Small intestine (tissue), 7 donors: Measurements from ENCODE around the gene UBE2G2. TPM values are rescaled to one million over a fixed set of nuclear protein-coding genes. Genes with fewer than 3 reads are reported as not detected.
A peak's percentile ranks its signal among the peaks of the same experiment; 100 is the strongest.

Source experiments
- DNase-seq, 2 donors: peaks; one replicate each; pipeline versions ENCODE4 v3.0.0 to v3.0.0-alpha.2; 2013
- FAIRE-seq: peaks from 2 replicates; lab custom pipeline; 2012; peaks lifted over from hg19 to GRCh38; lab: Jason Lieb, UNC
- H3K27ac ChIP-seq, 3 donors: one replicate each; pipeline ENCODE4 v1.5.1; 2013; ENCODE audit warnings: low read length in 2 of 3, mild to moderate bottlenecking in 2 of 3, control low read depth in 1 of 3, inconsistent platforms in 1 of 3, low read depth in 1 of 3, moderate library complexity in 1 of 3
- H3K27me3 ChIP-seq, 3 donors: one replicate each; pipeline ENCODE4 v1.6.1; 2013; ENCODE audit warnings: low read length in 3 of 3, inconsistent platforms in 1 of 3; ENCODE audit not compliant: control insufficient read depth in 3 of 3, insufficient read depth in 3 of 3
- H3K36me3 ChIP-seq, 3 donors: one replicate each; pipeline ENCODE4 v1.6.1; 2013; ENCODE audit warnings: low read length in 3 of 3, inconsistent platforms in 1 of 3, low read depth in 1 of 3, mild to moderate bottlenecking in 1 of 3, moderate library complexity in 1 of 3; ENCODE audit not compliant: control insufficient read depth in 3 of 3, insufficient read depth in 2 of 3
- H3K4me1 ChIP-seq, 3 donors: one replicate each; pipeline ENCODE4 v1.6.1; 2013; ENCODE audit warnings: low read length in 2 of 3, inconsistent platforms in 1 of 3, low read depth in 1 of 3, mild to moderate bottlenecking in 1 of 3, moderate library complexity in 1 of 3; ENCODE audit not compliant: control insufficient read depth in 3 of 3, insufficient read depth in 2 of 3
- H3K4me3 ChIP-seq, 3 donors: one replicate each; pipeline ENCODE4 v1.5.1; 2013; ENCODE audit warnings: low read length in 3 of 3, control low read depth in 1 of 3, inconsistent platforms in 1 of 3, low read depth in 1 of 3, mild to moderate bottlenecking in 1 of 3, moderate library complexity in 1 of 3
- H3K9me3 ChIP-seq, 2 donors: one replicate each; pipeline ENCODE4 v1.6.1; 2013; ENCODE audit warnings: low read depth in 1 of 2, low read length in 1 of 2; ENCODE audit not compliant: control insufficient read depth in 2 of 2, insufficient read depth in 1 of 2
- WGBS, 3 donors: extraction: QIAGEN DNeasy Blood & Tissue Kit; methylation state at CpG; one replicate each; pipeline ENCODE4 v1.1.7; 2013; 5-methylcytosine and 5-hydroxymethylcytosine counted together
- polyA plus RNA-seq, 4 donors: library from polyadenylated mRNA; stranded (reverse) in 3 of 4; unstranded in 1 of 4; fragments of 200-250 nt in 3 of 4; fragments of 120-200 nt in 1 of 4; gene quantifications; one replicate each; pipeline versions ENCODE4 v1.2.1 to v1.2.3, GENCODE V29; 2013
- donor health status: healthy with polysubstance abuse.
- donor health status: control.
- donor health status: control.
- donor health status: Bipolar disorder and iron deficiency.
- donor health status: healthy.

Gene UBE2G2
- polyA plus RNA-seq, 4 donors: 30.0 to 75.4 (median 38.7) TPM

DNA sequence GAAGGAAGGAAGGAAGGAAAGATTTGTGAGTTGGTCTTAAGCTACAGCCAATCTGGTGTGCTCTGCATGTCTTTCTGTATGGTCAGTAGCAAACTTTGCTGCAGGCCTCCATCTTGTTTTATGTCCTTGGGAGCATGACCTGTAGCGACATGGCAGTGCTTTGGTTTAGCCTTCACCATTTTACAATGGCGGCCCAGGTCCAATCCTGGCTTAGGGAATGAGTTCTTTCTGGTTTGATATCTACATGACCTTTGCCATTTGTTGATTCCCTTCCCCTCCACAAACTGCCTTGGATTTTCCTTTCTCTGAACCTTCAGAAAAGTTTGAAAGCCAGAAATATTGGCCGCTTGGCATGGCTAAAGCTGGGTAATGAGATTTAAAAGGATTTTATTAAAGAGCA is 59.7 kb downstream of the UBE2G2 start:
- no peaks in the 10 kb centered on the region for H3K36me3 ChIP-seq
- WGBS, 3 donors: 90 to 94% (median 90%) methylated on average over 3 of the region's 3 CpGs
- DNase-seq (no peak), FAIRE-seq (no peak)
- H3K9me3 ChIP-seq: peaks cover 0 to 28% of the 10 kb centered on the region in 2 donors
- H3K4me3 ChIP-seq: no peak overlapping the region
- H3K4me1 ChIP-seq: no peaks in the 10 kb centered on the region
- H3K27me3 ChIP-seq: peaks cover 0 to 2% (median 0%) of the 10 kb centered on the region in 3 donors
- no peak overlapping the region for H3K27ac ChIP-seq

DNA sequence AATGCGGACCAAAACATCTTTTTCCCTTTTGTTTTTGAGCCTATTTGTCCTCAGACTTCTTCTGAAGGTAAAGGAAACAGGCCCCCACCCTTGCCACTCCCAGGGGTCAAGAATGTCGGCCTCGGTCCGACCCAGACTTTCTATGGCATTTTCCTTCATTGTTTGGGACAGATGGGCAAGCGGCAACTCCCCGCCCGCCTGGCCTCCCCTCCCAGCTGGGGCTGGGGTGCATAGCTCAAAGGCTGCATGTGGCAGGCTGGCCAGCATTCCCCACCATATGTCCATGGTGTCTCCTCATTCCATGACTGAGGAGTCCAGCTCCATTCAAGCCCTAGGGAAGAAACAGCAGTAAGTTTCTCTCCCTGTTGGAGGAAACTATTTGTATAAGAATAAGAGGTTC is 60.9 kb downstream of the UBE2G2 start:
- H3K27me3 ChIP-seq: peaks cover 0 to 2% (median 0%) of the 10 kb centered on the region in 3 donors
- no peaks in the 10 kb centered on the region for H3K4me1 ChIP-seq
- DNase-seq: no peak
- peaks cover 0 to 39% of the 10 kb centered on the region in 2 donors for H3K9me3 ChIP-seq
- no peak overlapping the region for H3K27ac ChIP-seq
- no peak for FAIRE-seq
- no peaks in the 10 kb centered on the region for H3K36me3 ChIP-seq
- WGBS, 3 donors: 73 to 85% (median 84%) methylated on average over 7 of the region's 7 CpGs
- no peak overlapping the region for H3K4me3 ChIP-seq

DNA sequence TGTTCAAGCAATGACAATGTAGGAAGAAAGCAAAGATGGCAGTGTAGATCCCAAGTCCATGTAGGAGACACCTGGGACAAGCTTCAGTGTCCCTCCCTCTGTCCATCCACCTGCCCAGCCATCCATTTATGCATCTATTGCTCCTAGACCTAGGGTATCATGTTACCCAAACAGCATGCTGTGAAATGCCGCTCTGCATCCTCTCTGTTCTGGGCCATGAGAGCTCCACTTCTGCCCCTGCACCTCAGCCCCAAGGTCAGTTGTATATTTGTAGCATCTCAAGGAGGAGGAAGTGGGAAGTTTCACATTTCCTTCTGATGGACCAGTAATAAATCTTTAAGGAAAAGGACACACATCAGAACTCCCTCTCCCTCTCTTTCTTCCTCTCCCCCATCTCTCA is 62.3 kb downstream of the UBE2G2 start:
- Histone ChIP-seq H3K4me1 (no peaks in the 10 kb centered on the region), H3K27ac (no peak overlapping the region), H3K36me3 (no peaks in the 10 kb centered on the region), H3K9me3 (peaks cover 0 to 49% of the 10 kb centered on the region in 2 donors), H3K4me3 (no peak overlapping the region), H3K27me3 (peaks cover 0 to 2% (median 0%) of the 10 kb centered on the region in 3 donors)
- FAIRE-seq (no peak), DNase-seq (no peak)
- 88 to 94% (median 92%) methylated on average over 1 of the region's 1 CpG for WGBS, 3 donors

DNA sequence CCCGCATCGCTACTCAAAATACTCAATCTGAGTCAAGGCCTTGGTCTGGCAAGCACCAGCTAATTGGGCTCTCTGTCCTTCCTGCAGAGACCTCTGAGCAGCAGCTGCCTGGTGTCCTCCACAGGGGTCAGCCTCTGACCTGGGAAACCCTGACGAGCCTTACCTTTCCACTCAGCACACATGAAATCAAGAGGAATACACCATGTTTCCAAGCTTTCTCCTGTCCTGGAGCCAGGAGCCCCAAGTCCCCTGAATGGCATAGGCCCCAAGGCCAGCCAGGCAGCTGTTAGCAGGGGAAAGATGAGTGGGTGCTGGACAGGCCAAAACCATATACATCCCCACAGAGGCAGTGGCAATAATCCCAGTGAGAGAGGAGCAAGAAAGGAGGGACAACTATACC is 63.0 kb downstream of the UBE2G2 start:
- no peak overlapping the region for H3K27ac ChIP-seq
- H3K36me3 ChIP-seq: no peaks in the 10 kb centered on the region
- WGBS, 3 donors: 82 to 93% (median 83%) methylated on average over 3 of the region's 3 CpGs
- no peak overlapping the region for H3K4me3 ChIP-seq
- FAIRE-seq (no peak), DNase-seq (no peak)
- H3K9me3 ChIP-seq: peaks cover 0 to 49% of the 10 kb centered on the region in 2 donors
- H3K4me1 ChIP-seq: no peaks in the 10 kb centered on the region
- peaks cover 0 to 2% (median 0%) of the 10 kb centered on the region in 3 donors for H3K27me3 ChIP-seq

DNA sequence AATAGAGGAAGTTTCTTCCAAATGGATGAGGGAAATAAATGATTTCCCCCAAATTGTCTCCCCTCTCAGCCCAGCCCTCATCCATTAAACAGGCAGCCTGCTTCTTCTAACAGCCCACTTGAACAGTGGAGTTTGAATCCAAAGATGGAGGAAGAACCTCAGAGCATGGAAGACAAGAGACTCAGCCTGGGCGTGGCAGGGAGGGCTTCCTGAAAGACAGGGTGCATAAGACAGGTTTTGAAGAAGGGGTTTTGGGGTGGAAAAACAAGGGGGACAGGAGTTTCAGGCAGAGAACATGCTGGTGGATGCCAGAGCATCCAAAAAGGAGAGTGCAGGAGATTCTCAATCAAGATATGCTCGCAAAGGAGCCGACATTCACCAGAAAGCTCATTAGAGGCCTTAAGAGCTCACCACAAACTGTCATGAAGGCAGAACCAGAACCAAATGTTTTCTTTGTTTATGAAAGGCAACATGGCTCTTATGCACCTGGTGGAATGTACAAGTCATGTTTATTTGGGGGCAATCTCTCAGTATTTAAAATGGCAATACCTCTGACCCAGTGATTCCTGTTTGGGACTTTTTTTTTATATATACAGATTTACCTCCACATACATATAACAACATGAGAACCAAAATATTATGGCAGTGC is 63.8 kb downstream of the UBE2G2 start:
- WGBS, 3 donors: 77 to 82% (median 78%) methylated on average over 3 of the region's 3 CpGs

DNA sequence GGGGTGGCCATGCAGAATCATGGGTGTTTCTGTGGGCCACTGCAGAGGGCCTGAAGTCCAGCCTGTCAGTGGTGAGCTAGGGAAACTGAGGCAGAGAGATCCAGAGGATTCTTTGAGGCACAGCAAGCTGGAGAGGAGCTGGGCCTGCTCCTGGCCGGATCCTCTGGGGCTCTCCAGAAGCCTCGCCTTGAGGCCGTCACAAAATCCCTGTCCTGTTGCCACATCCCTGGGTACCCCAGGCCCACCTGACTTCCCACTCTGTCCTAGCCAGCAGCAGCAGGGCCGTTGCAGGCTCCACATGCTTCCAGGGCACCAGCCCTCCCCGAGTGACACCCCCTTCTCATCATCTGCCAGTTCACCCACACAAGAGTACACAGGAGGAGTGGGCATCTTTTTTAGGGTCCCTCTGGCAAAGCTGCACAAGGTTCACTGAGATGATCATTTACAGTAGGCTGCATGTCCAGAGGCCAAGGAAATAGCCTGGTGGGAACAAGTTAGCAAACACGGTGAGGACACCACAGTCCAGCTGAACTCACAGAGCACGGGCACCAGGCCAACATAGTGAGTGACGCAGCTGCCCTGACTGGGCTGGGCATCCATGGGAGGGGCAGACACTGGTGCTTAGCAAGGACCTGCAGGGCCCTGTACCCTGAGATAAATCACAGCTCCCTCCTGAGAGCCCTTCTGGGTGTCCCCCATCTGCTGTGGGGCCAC is 65.2 kb downstream of the UBE2G2 start:
- no peak for FAIRE-seq
- DNase-seq: peak in 1 of 2 donors; percentile 73
- no peak overlapping the region for H3K4me3 ChIP-seq
- H3K4me1 ChIP-seq: no peaks in the 10 kb centered on the region
- peaks cover 0 to 49% of the 10 kb centered on the region in 2 donors for H3K9me3 ChIP-seq
- H3K27ac ChIP-seq: no peak overlapping the region
- no peaks in the 10 kb centered on the region for H3K36me3 ChIP-seq
- peaks cover 0 to 2% (median 0%) of the 10 kb centered on the region in 3 donors for H3K27me3 ChIP-seq
- WGBS, 3 donors: 45 to 82% (median 58%) methylated on average over 8 of the region's 8 CpGs

More for the DNA sequence above, 63.8 kb downstream of the UBE2G2 start:
- DNase-seq: peak in 1 of 2 donors; percentile 24
- Histone ChIP-seq H3K27ac (no peak overlapping the region), H3K36me3 (no peaks in the 10 kb centered on the region), H3K4me3 (no peak overlapping the region), H3K27me3 (peaks cover 0 to 2% (median 0%) of the 10 kb centered on the region in 3 donors), H3K9me3 (peaks cover 0 to 49% of the 10 kb centered on the region in 2 donors), H3K4me1 (no peaks in the 10 kb centered on the region)
- no peak for FAIRE-seq

DNA sequence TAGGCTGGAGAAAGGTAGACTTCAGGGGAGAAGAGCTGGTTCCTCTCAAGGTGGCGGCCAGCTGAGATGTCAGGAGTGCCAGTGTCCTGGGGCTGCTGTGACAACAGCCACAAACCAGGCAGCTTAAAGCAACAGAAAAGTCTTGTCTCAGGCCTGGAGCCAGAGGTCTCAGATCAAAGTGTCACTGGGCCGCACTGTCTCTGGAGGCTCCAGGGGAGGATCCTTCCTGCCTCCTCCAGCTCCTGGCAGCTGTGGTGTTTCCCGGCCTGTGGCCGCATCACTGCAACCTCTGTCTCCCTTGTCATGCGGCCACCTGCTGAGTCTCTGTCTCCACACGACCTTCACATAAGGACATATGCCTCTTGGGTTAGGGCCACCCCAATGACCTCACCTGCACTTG is 65.8 kb downstream of the UBE2G2 start:
- Histone ChIP-seq H3K4me3 (no peak overlapping the region), H3K36me3 (no peaks in the 10 kb centered on the region), H3K27ac (no peak overlapping the region), H3K4me1 (no peaks in the 10 kb centered on the region), H3K27me3 (peaks cover 0 to 3% (median 0%) of the 10 kb centered on the region in 3 donors), H3K9me3 (peaks cover 0 to 48% of the 10 kb centered on the region in 2 donors)
- WGBS, 3 donors: 81 to 85% (median 84%) methylated on average over 6 of the region's 6 CpGs
- no peak for DNase-seq
- FAIRE-seq: no peak

DNA sequence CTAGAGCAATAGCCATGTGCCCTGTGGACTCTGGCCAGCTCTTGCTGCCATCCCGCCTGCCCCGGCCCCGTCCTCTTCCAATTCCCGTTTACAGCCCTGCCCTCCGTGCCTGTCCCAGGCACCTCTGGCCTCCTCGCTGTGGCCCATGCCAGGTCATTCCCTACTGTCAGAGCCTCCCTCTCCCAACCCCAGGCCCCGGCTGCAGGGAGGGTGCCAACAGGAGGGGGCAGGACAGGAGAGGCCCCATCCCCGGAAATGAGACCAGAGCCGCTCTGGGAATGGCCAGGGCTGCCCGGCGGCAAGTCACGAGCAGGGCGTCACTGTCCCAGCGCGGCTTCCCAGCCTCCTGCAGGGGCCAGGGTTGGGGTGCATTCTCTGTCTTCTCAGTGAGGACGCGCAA is 66.8 kb downstream of the UBE2G2 start:
- Histone ChIP-seq H3K27ac (no peak overlapping the region), H3K4me1 (no peaks in the 10 kb centered on the region), H3K27me3 (peaks cover 0 to 5% (median 0%) of the 10 kb centered on the region in 3 donors), H3K36me3 (no peaks in the 10 kb centered on the region), H3K4me3 (no peak overlapping the region), H3K9me3 (peaks cover 0 to 43% of the 10 kb centered on the region in 2 donors)
- FAIRE-seq (no peak), DNase-seq (no peak)
- WGBS, 3 donors: 80 to 91% (median 85%) methylated on average over 14 to 17 of the region's 17 CpGs
